T-helper 2 cell (primary cell): Measurements from ENCODE around the gene GRPEL2.

ENCODE experiments used
- DNase-seq, 5 experiments: peaks; one replicate each; pipeline versions ENCODE4 v3.0.0 to v3.0.0-alpha.2; 2012 to 2022

The GRPEL2 gene

GRCh38 chr5:149320791-149321330, 24.4 kb upstream of the GRPEL2 start:
- peak in 1 of 5 experiments; percentile 36 for DNase-seq

- DNase-seq, result no peak
Observed at GRCh38 chr5:149322518-149322917, 22.8 kb upstream of the GRPEL2 start.

GRCh38 chr5:149323210-149323609, 22.1 kb upstream of the GRPEL2 start:
- DNase-seq, result no peak

- DNase-seq, result no peak
Observed at GRCh38 chr5:149323621-149324205, 21.6 kb upstream of the GRPEL2 start.

- DNase-seq, result no peak
Observed at GRCh38 chr5:149324641-149325040, 20.7 kb upstream of the GRPEL2 start.

- no peak for DNase-seq
Observed at GRCh38 chr5:149325166-149325735, 20.0 kb upstream of the GRPEL2 start.

- no peak for DNase-seq
Observed at GRCh38 chr5:149325894-149326293, 19.4 kb upstream of the GRPEL2 start.

- no peak for DNase-seq
Observed at GRCh38 chr5:149326611-149327010, 18.7 kb upstream of the GRPEL2 start.

GRCh38 chr5:149328177-149328576, 17.1 kb upstream of the GRPEL2 start:
- DNase-seq, result no peak

GRCh38 chr5:149333711-149334443, 11.4 kb upstream of the GRPEL2 start:
- no peak for DNase-seq

GRCh38 chr5:149337736-149338135, 7.6 kb upstream of the GRPEL2 start:
- DNase-seq, result no peak

GRCh38 chr5:149338364-149338763, 6.9 kb upstream of the GRPEL2 start:
- DNase-seq, result no peak

- DNase-seq, result no peak
Observed at GRCh38 chr5:149340920-149341319, 4.4 kb upstream of the GRPEL2 start.

GRCh38 chr5:149341876-149342275, 3.4 kb upstream of the GRPEL2 start:
- no peak for DNase-seq

GRCh38 chr5:149344151-149344550, 1.1 kb upstream of the GRPEL2 start:
- DNase-seq, result no peak

GRCh38 chr5:149345892-149346222, 558 bp downstream of the GRPEL2 start:
- peak in 1 of 5 experiments; percentile 43 for DNase-seq

- DNase-seq, result peak in 2 of 5 experiments; percentile 36 to 85
Observed at GRCh38 chr5:149348518-149348917, 3.2 kb downstream of the GRPEL2 start.

GRCh38 chr5:149349382-149349781, 4.1 kb downstream of the GRPEL2 start:
- no peak for DNase-seq

GRCh38 chr5:149352169-149352568, 6.9 kb downstream of the GRPEL2 start:
- no peak for DNase-seq

- no peak for DNase-seq
Observed at GRCh38 chr5:149353911-149354310, 8.6 kb downstream of the GRPEL2 start.

- DNase-seq, result peak in 1 of 5 experiments; percentile 45
Observed at GRCh38 chr5:149355688-149356087, 10.4 kb downstream of the GRPEL2 start.

GRCh38 chr5:149356391-149356790, 11.1 kb downstream of the GRPEL2 start:
- DNase-seq, result peak in 1 of 5 experiments; percentile 61

GRCh38 chr5:149357370-149358293, 12.3 kb downstream of the GRPEL2 start, which contains the start of gene PCYOX1L:
Gene PCYOX1L, plus strand, starts transcription at chr5:149358046. Its CDS starts 23 bp downstream, at chr5:149358069.
- DNase-seq, result peak; percentile 88 to 98 (median 96)
